T-cell (primary cell): ENCODE results near the gene CEBPE. TPM values are rescaled to one million over a fixed set of nuclear protein-coding genes. Genes with fewer than 3 reads are reported as not detected.

Experiments
- ATAC-seq, 4 experiments: fragments of 200-7000 bp in 3 of 4; fragments of 150-1000 bp in 1 of 4; cut with Tn5 transposase; replicated peaks in 1 of 4; 1 replicate in 3 of 4; 2 replicates in 1 of 4; pipeline ENCODE4 v1.10.0; 2021; ENCODE audit warnings: moderate library complexity in 3 of 4, mild to moderate bottlenecking in 2 of 4, moderate number of reproducible peaks in 1 of 4
- CTCF ChIA-PET, 2 donors: fragments of 300-600 bp; sonication (Branson Sonifier 250); formaldehyde crosslinking; loops; one replicate each; lab custom pipeline; 2022; ENCODE audit warnings: antibody characterized with exemption in 2 of 2; lab: Charles Lee
- POLR2A ChIA-PET, 2 donors: fragments of 300-600 bp; sonication (Branson Sonifier 250); formaldehyde crosslinking; loops; one replicate each; lab custom pipeline; 2022; ENCODE audit warnings: antibody characterized with exemption in 2 of 2; lab: Charles Lee
- DNase-seq, 35 experiments: peaks; one replicate each; pipeline versions ENCODE4 v3.0.0 to v3.0.0-alpha.2; 2013 to 2023
- H3K27ac ChIP-seq: one replicate; pipeline ENCODE4 v1.5.1; 2013; ENCODE audit warnings: low read length
- H3K27me3 ChIP-seq, 2 experiments: replicated peaks in 1 of 2; 1 replicate in 1 of 2; 2 replicates in 1 of 2; pipeline versions ENCODE4 v1.6.1 to v1.7.0; 2013; ENCODE audit warnings: low read length in 1 of 2, mixed read lengths in 1 of 2; ENCODE audit not compliant: control insufficient read depth in 2 of 2, insufficient read depth in 2 of 2; ENCODE audit errors: extremely low read depth in 1 of 2
- H3K36me3 ChIP-seq, 2 donors: 1 replicate in 1 of 2; 2 replicates in 1 of 2; pipeline versions ENCODE4 v1.6.1 to v1.7.0; 2013; ENCODE audit warnings: low read length in 1 of 2; ENCODE audit not compliant: control insufficient read depth in 2 of 2, insufficient read depth in 1 of 2; ENCODE audit errors: extremely low read depth in 1 of 2
- H3K4me1 ChIP-seq, 2 experiments: 1 replicate in 1 of 2; 2 replicates in 1 of 2; pipeline versions ENCODE4 v1.6.1 to v1.7.0; 2013; ENCODE audit warnings: low read length in 2 of 2, mixed read lengths in 1 of 2; ENCODE audit not compliant: insufficient read depth in 2 of 2, control insufficient read depth in 1 of 2; ENCODE audit errors: extremely low read depth in 1 of 2
- H3K4me3 ChIP-seq, 2 donors: 1 replicate in 1 of 2; 2 replicates in 1 of 2; pipeline versions ENCODE4 v1.5.1 to v1.7.0; 2013; ENCODE audit warnings: mild to moderate bottlenecking in 2 of 2, low read length in 1 of 2, moderate library complexity in 1 of 2; ENCODE audit not compliant: control insufficient read depth in 1 of 2; ENCODE audit errors: extremely low read depth in 1 of 2
- H3K9me3 ChIP-seq: 2 replicates; pipeline ENCODE4 v1.7.0; 2013
- H3K27ac Mint-ChIP-seq, 2 donors: one replicate each; pipeline ENCODE4 v1.8.0; 2020 to 2021; ENCODE audit warnings: mild to moderate bottlenecking in 2 of 2, mixed read lengths in 2 of 2
- H3K27me3 Mint-ChIP-seq, 2 donors: one replicate each; pipeline ENCODE4 v1.8.0; 2021 to 2022; ENCODE audit warnings: mixed read lengths in 2 of 2
- H3K36me3 Mint-ChIP-seq: one replicate; pipeline ENCODE4 v1.8.0; 2021; ENCODE audit warnings: mixed read lengths
- H3K4me1 Mint-ChIP-seq, 3 donors: one replicate each; pipeline ENCODE4 v1.8.0; 2020 to 2022; ENCODE audit warnings: mixed read lengths in 3 of 3, mild to moderate bottlenecking in 1 of 3
- H3K4me3 Mint-ChIP-seq, 3 donors: one replicate each; pipeline ENCODE4 v1.8.0; 2020 to 2022; ENCODE audit warnings: mild to moderate bottlenecking in 3 of 3, mixed read lengths in 3 of 3, moderate library complexity in 3 of 3
- H3K9me3 Mint-ChIP-seq, 3 donors: one replicate each; pipeline ENCODE4 v1.8.0; 2020 to 2022; ENCODE audit warnings: mixed read lengths in 3 of 3
- WGBS: methylation state at CpG from one replicate; pipeline ENCODE4 v1.1.5; 2013; ENCODE audit warnings: missing lambda C conversion rate; ENCODE audit not compliant: insufficient coverage; 5-methylcytosine and 5-hydroxymethylcytosine counted together
- total RNA-seq, 35 experiments: library from RNA in 6 of 35; stranded (reverse) in 6 of 35; fragments of 120-200 nt in 1 of 35; gene quantifications; one replicate each; pipeline versions ENCODE4 v1.2.1 to v1.2.4 and lab custom pipeline; 2013 to 2026

CEBPE gene
- total RNA-seq, 5 donors from 2014 or later (not counting 1 experiment from before 2014, with no cell fraction given): 0.33 to 0.82 (median 0.53) TPM

GRCh38 chr14:23141706-23142444 is 22.8 kb upstream of the CEBPE start:
- 87% methylated on average over 4 of the region's 7 CpGs for WGBS
- Mint-ChIP-seq H3K4me3 (no peak overlapping the region), H3K27me3 (peaks cover 3 to 7% of the 10 kb centered on the region in 2 donors), H3K9me3 (no peaks in the 10 kb centered on the region), H3K27ac (no peak overlapping the region), H3K36me3 (no peaks in the 10 kb centered on the region), H3K4me1 (no peaks in the 10 kb centered on the region)
- CTCF ChIA-PET: no interaction called here
- Histone ChIP-seq H3K4me3 (no peak overlapping the region), H3K27me3 (peaks cover 0 to 14% of the 10 kb centered on the region in 2 experiments), H3K9me3 (no peaks in the 10 kb centered on the region), H3K36me3 (no peaks in the 10 kb centered on the region), H3K27ac (no peak overlapping the region), H3K4me1 (no peaks in the 10 kb centered on the region)
- no peak for DNase-seq
- no peak for ATAC-seq
- POLR2A ChIA-PET: no interaction called here

- Mint-ChIP-seq H3K9me3 (no peaks in the 10 kb centered on the region), H3K4me1 (no peaks in the 10 kb centered on the region), H3K36me3 (no peaks in the 10 kb centered on the region), H3K4me3 (no peak overlapping the region), H3K27ac (no peak overlapping the region), H3K27me3 (peaks cover 0 to 2% of the 10 kb centered on the region in 2 donors)
- Histone ChIP-seq H3K4me1 (no peaks in the 10 kb centered on the region), H3K27me3 (peaks cover 0 to 15% of the 10 kb centered on the region in 2 experiments), H3K9me3 (no peaks in the 10 kb centered on the region), H3K36me3 (no peaks in the 10 kb centered on the region), H3K4me3 (no peak overlapping the region), H3K27ac (no peak overlapping the region)
- ChIA-PET POLR2A (no interaction called here), CTCF (no interaction called here)
- ATAC-seq (no peak), DNase-seq (no peak)
- 95% methylated on average over 5 of the region's 6 CpGs for WGBS
Observed at GRCh38 chr14:23140371-23140770, 21.3 kb upstream of the CEBPE start.

GRCh38 chr14:23139874-23140273 is 20.8 kb upstream of the CEBPE start:
- no peak overlapping the region for H3K4me3 Mint-ChIP-seq
- no peaks in the 10 kb centered on the region for H3K4me1 Mint-ChIP-seq
- WGBS: no CpG with 5 or more reads among the region's 2 CpGs
- ChIA-PET CTCF (interaction anchor here in 1 of 2 donors (0.5 kb wide), 1 partner anchor 24 kb away, joined by 4 read pairs; no protein-coding TSS in a partner anchor), POLR2A (no interaction called here)
- no peaks in the 10 kb centered on the region for H3K36me3 ChIP-seq
- no peak for ATAC-seq
- DNase-seq: no peak
- peaks cover 0 to 2% of the 10 kb centered on the region in 2 donors for H3K27me3 Mint-ChIP-seq
- H3K27me3 ChIP-seq: peaks cover 0 to 15% of the 10 kb centered on the region in 2 experiments
- no peaks in the 10 kb centered on the region for H3K4me1 ChIP-seq
- H3K27ac ChIP-seq: no peak overlapping the region
- H3K4me3 ChIP-seq: no peak overlapping the region
- H3K9me3 Mint-ChIP-seq: no peaks in the 10 kb centered on the region
- H3K9me3 ChIP-seq: no peaks in the 10 kb centered on the region
- no peak overlapping the region for H3K27ac Mint-ChIP-seq
- H3K36me3 Mint-ChIP-seq: no peaks in the 10 kb centered on the region

- H3K4me3 Mint-ChIP-seq: no peak overlapping the region
- DNase-seq (no peak), ATAC-seq (no peak)
- H3K4me1 ChIP-seq: no peaks in the 10 kb centered on the region
- no peaks in the 10 kb centered on the region for H3K36me3 ChIP-seq
- CTCF ChIA-PET: interaction anchor here (0.6 kb wide), 2 partner anchors 38 to 192 kb away, joined by 3 to 10 read pairs; no protein-coding TSS in a partner anchor
- no peaks in the 10 kb centered on the region for H3K27me3 Mint-ChIP-seq
- no peaks in the 10 kb centered on the region for H3K36me3 Mint-ChIP-seq
- H3K27me3 ChIP-seq: peaks cover 0 to 13% of the 10 kb centered on the region in 2 experiments
- no peaks in the 10 kb centered on the region for H3K4me1 Mint-ChIP-seq
- WGBS: 70% methylated on average over 2 of the region's 6 CpGs
- no peak overlapping the region for H3K27ac ChIP-seq
- no peaks in the 10 kb centered on the region for H3K9me3 Mint-ChIP-seq
- H3K27ac Mint-ChIP-seq: no peak overlapping the region
- H3K9me3 ChIP-seq: no peaks in the 10 kb centered on the region
- H3K4me3 ChIP-seq: no peak overlapping the region
- POLR2A ChIA-PET: no interaction called here
Observed at GRCh38 chr14:23137813-23138535, 18.9 kb upstream of the CEBPE start.

GRCh38 chr14:23137192-23137812 is 18.2 kb upstream of the CEBPE start:
- Mint-ChIP-seq H3K4me1 (no peaks in the 10 kb centered on the region), H3K4me3 (no peak overlapping the region), H3K36me3 (no peaks in the 10 kb centered on the region), H3K27me3 (no peaks in the 10 kb centered on the region), H3K27ac (no peak overlapping the region), H3K9me3 (no peaks in the 10 kb centered on the region)
- Histone ChIP-seq H3K4me3 (no peak overlapping the region), H3K27me3 (peaks cover 0 to 12% of the 10 kb centered on the region in 2 experiments), H3K27ac (no peak overlapping the region), H3K9me3 (no peaks in the 10 kb centered on the region), H3K36me3 (no peaks in the 10 kb centered on the region), H3K4me1 (no peaks in the 10 kb centered on the region)
- ChIA-PET POLR2A (no interaction called here), CTCF (no interaction called here)
- no peak for DNase-seq
- no peak for ATAC-seq
- 76% methylated on average over 7 of the region's 11 CpGs for WGBS

- Mint-ChIP-seq H3K4me3 (no peak overlapping the region), H3K27ac (no peak overlapping the region), H3K36me3 (no peaks in the 10 kb centered on the region), H3K4me1 (no peaks in the 10 kb centered on the region), H3K27me3 (no peaks in the 10 kb centered on the region), H3K9me3 (no peaks in the 10 kb centered on the region)
- no peak overlapping the region for H3K27ac ChIP-seq
- CTCF ChIA-PET: interaction anchor here in 1 of 2 donors (0.7 kb wide), 1 partner anchor 204 kb away, joined by 3 read pairs; no protein-coding TSS in a partner anchor
- 93% methylated on average over 13 of the region's 16 CpGs for WGBS
- H3K36me3 ChIP-seq: no peaks in the 10 kb centered on the region
- H3K9me3 ChIP-seq: no peaks in the 10 kb centered on the region
- POLR2A ChIA-PET: no interaction called here
- ATAC-seq (no peak), DNase-seq (no peak)
- peaks cover 0 to 12% of the 10 kb centered on the region in 2 experiments for H3K27me3 ChIP-seq
- H3K4me3 ChIP-seq: no peak overlapping the region
- no peaks in the 10 kb centered on the region for H3K4me1 ChIP-seq
Observed at GRCh38 chr14:23136566-23137133, 17.6 kb upstream of the CEBPE start.
